NOMO-1 treated with dmso at 0.1 percent for 144 hours (cell line): ENCODE measurements around the gene RNF182.
"Not testable (repeated sequence)": the region's sequence is repeated elsewhere in the genome, so short reads cannot be mapped to it uniquely, and the experiment has no call there.

Experiments
- DNase-seq: peaks from one replicate; lab custom pipeline; 2025; ENCODE audit not compliant: unreplicated experiment; lab: John Stamatoyannopoulos, UW

RNF182 gene

GRCh38 chr6:13998356-13998755, 73.6 kb downstream of the RNF182 start:
- no peak for DNase-seq

DNA sequence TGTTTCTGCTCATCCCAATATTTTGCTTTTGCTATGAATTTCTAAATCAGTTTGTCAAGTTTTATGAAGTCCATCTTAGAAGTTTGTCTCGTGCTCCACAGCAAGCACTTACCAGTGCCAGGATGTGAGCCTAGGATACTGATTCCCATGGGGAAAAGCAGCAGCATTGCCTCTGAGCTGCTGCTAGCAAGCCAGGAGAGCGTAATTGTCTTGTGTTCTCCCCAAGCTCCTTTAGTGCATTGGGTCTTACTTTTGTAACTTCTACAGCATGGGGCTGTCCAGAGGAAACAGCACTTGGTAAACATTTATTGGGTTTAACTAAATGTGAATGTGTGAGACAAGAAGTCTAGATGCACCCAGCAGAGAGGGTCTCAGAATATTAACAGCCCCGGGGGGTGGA, 76.1 kb downstream of the RNF182 start:
- DNase-seq, result no peak

GRCh38 chr6:14001329-14002012, 76.7 kb downstream of the RNF182 start:
- DNase-seq, result no peak

- DNase-seq, result no peak
Observed at GRCh38 chr6:14002176-14002947, 77.6 kb downstream of the RNF182 start.

DNA sequence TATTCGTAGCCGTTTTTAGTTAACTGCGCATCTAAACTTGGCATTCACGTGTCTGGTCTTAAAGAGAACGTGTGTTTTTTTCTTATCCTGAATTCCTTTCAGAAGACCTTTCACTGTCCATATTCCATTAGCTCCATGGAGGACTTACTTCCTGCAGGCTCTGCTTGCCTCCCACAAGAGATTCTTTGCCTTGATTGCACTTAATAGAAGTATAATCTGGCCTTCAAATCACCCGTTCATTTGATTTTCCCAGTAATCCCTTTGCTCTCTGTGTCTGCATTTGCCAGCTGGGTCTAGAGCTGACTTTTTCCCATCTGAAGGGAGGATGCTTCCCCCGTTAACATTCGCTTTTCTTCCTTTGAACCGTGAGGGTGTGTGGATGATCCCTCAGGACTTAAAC, 79.5 kb downstream of the RNF182 start:
- DNase-seq, result no peak

GRCh38 chr6:14008809-14009208, 84.1 kb downstream of the RNF182 start:
- no peak for DNase-seq

DNA sequence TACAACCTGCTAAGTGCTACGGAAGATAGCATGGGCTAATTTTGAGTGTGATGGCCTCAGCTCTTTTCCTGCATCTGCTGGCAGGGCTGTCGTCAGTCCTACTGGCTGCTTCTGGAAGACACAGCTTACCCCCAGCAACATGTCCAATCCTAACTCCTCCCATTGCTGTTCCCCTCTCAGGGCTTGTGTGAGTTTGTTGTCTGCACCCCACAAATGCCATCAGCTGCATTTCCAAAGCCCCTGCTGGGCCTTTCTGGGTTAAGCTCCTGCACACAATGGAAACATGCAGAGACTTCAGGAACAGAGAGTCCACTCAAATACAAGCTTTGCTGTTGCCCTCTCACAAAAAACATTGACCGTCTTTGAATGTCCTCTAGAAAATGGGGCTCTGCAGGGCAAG, 84.7 kb downstream of the RNF182 start:
- DNase-seq, result no peak

GRCh38 chr6:14010275-14010674, 85.5 kb downstream of the RNF182 start:
- DNase-seq, result no peak

DNA sequence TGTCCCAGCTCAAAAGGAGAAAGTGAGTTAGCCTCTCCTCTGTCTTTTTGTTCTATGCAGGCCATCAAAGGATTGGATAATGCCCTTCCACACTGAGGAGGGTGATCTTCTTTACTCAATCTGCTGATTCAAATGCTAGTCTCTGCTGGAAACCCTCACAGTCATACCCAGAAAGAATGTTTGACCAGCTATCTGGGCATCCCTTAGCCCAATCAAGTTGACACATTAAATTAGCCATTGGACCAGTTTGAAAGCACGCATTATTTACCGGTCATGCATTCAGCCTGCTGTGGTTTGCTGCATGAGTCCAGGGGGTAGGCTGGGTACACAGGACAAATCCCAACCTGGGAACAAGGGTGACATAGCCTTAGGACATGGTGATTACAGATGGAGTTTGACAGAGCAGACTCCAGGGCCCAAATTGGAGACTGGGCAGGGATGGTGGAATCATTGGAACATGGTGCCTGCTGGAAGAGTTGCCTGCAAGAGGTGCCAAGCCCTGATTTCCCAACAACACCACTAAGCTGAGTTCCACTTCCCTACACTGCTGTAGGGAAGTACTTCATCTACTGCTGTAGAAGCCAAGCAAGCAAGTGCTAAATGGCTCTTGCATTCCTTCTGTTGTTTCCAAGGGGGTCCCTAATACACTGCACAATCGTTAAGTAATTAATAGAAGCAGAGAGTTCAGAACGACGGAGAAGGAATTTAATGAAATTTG, 87.7 kb downstream of the RNF182 start:
- DNase-seq, result no peak

- DNase-seq, result no peak
Observed at GRCh38 chr6:14015964-14016363, 91.2 kb downstream of the RNF182 start.

- no peak for DNase-seq
Observed at GRCh38 chr6:14016432-14016831, 91.7 kb downstream of the RNF182 start.

DNA sequence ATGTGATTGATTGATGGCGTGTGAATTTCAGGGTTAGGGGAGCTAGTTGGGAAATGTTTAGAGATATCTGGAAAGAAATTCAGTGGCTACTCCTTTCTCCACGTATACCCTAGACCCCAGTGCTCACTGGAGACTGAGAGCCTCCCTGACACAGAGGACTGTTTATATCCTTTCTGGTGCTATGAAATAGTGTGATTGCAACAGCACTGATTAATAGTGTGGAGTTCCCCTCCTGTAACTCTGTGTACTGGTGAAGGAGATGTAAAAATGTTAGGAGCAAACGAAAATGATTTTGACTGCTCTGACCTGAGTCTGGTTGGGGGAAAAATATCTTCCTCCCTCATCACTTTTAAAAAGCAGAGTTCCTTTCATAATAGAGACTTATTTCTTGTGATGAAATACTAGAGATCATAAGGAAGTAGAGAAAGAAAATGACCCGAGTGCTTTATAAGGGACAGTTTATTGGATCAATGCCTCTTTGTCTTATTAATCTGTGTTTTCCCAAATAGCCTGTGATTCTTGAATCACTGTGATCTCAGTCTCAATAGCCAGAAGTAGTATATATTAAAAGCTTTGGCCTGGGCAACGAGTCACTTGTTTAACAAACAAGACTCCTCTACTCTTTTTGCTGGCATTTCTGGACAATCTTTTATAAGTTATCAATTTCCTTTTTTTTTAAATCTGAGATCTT, 92.3 kb downstream of the RNF182 start:
- no peak for DNase-seq

DNA sequence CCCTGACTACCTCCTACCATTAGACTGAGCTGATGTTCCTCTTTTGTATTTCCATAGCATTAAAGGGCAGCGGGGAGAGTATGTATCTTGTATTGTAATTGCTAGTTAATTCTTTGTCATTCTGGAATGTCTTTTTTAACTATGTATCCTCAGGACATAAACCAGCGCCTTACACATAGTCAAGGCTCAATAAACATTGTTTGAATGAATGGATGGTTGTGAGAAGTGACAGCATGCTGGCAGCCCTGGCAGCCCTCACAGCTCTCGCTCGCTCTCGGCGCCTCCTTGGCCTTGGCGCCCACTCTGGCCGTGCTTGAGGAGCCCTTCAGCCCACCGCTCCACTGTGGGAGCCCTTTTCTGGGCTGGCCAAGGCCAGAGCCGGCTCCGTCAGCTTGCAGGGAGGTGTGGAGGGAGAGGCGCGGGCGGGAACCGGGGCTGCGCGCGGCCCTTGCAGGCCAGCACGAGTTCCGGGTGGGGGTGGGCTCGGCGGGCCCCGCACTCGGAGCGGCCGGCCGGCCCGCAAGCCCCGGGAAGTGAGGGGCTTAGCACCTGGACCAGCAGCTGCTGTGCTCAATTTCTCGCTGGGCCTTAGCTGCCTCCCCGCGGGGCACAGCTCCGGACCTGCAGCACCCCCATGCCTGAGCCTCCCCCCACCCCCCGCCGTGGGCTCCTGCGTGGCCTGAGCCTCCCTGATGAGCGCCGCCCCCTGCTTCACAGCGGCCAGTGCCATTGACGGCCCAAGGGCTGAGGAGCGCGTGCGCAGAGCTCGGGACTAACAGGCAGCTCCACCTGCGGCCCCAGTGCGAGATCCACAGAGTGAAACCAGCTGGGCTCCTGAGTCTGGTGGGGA, 93.1 kb downstream of the RNF182 start:
- no peak for DNase-seq

- not testable (repeated sequence) for DNase-seq
Observed at GRCh38 chr6:14018559-14018958, 93.8 kb downstream of the RNF182 start.

GRCh38 chr6:14020551-14020950, 95.8 kb downstream of the RNF182 start:
- no peak for DNase-seq

DNA sequence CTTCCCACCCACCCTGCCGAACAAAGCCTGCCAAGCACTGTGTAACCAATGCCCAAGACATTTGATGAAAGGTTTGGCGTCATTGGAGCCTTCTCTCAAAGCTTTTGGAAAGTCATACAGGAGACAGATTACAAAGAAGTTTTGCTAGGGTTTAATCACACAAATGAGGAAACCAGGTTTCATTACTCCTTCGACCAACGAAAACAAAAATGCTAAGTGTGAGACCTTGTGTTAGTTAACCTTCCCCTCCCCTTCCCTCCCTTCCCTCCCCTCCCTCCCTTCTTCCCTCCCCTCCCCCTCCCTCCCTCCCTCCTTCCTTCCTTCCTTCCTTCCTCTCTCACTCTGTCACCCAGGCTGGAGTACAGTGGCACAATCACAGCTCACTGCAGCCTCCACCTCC, 96.7 kb downstream of the RNF182 start:
- DNase-seq, result no peak

DNA sequence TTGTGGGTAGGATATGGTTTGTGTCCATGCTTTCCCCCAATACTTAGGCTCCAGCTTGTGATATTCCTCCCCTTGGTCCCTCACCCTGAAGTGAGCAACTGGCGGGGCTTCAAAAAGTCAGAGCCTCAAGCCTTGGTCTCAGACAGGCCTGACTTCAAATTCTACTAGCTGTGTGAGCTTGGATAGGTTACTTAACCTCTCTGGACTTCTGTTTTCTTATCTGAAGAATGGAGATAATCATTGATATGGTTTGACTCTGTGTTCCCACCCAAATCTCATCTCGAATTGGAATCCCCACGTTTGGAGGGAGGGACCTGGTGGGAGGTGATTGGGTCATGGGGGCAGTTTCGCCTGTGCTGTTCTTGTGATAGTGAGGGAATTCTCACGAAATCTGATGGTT, 97.9 kb downstream of the RNF182 start:
- no peak for DNase-seq

DNA sequence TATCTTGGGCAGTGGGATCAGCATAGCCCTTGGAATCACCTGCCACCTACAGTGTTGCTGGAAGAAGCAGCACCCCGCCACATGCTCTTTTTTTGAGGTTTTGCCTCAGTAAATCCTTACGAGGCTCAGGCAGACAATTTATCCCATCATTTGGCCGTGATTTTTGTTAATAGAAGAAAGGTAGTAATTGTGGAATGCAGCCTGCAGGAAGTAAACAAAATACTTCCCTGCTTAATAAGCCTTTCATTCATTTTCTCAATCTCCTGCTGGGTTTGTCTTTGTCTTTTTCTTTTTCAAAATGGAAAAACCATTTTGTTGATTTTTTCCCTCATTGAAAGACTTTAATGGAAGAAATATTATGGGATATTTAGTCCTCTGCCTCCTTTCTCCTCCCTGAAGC, 99.1 kb downstream of the RNF182 start:
- DNase-seq, result no peak

GRCh38 chr6:14025160-14025559, 100.4 kb downstream of the RNF182 start:
- DNase-seq, result peak; percentile 62

- DNase-seq, result no peak
Observed at GRCh38 chr6:14026831-14027539, 102.2 kb downstream of the RNF182 start.
